Anterior cingulate cortex (tissue), 58 donors: ENCODE data around the gene AP1S1.
"Not testable (repeated sequence)": the region's sequence is repeated elsewhere in the genome, so short reads cannot be mapped to it uniquely, and the experiment has no call there.

Experiments used
- DNase-seq, 58 donors: peaks; one replicate each; lab custom pipeline; 2025; lab: John Stamatoyannopoulos, UW

AP1S1 gene

GRCh38 chr7:101153969-101154692 is at the start of gene AP1S1:
Gene AP1S1, plus strand, starts transcription at chr7:101154476. Its CDS starts 39 bp downstream, at chr7:101154515.
- DNase-seq, result peak; percentile 21 to 96 (median 90)

GRCh38 chr7:101104799-101105198 is 49.5 kb upstream of the AP1S1 start:
- no peak for DNase-seq

- DNase-seq, result not testable (repeated sequence)
Observed at GRCh38 chr7:101105248-101105647, 49.0 kb upstream of the AP1S1 start.

- no peak for DNase-seq
Observed at GRCh38 chr7:101106386-101106785, 47.9 kb upstream of the AP1S1 start.

- peak in 30 of 58 donors; percentile 2 to 52 (median 28) for DNase-seq
Observed at GRCh38 chr7:101108330-101108857, 45.9 kb upstream of the AP1S1 start.

- DNase-seq, result no peak
Observed at GRCh38 chr7:101108961-101109360, 45.3 kb upstream of the AP1S1 start.

GRCh38 chr7:101109368-101109767 is 44.9 kb upstream of the AP1S1 start:
- no peak for DNase-seq

GRCh38 chr7:101111261-101111660 is 43.0 kb upstream of the AP1S1 start:
- no peak for DNase-seq

GRCh38 chr7:101112233-101112632 is 42.0 kb upstream of the AP1S1 start:
- peak in 5 of 58 donors; percentile 3 to 44 (median 12) for DNase-seq

GRCh38 chr7:101113140-101113539 is 41.1 kb upstream of the AP1S1 start:
- not testable (repeated sequence) for DNase-seq

GRCh38 chr7:101113836-101114235 is 40.4 kb upstream of the AP1S1 start:
- no peak for DNase-seq

GRCh38 chr7:101114492-101114891 is 39.8 kb upstream of the AP1S1 start:
- no peak for DNase-seq

- DNase-seq, result no peak
Observed at GRCh38 chr7:101115215-101115614, 39.1 kb upstream of the AP1S1 start.

GRCh38 chr7:101116898-101117297 is 37.4 kb upstream of the AP1S1 start:
- no peak for DNase-seq

GRCh38 chr7:101118856-101119255 is 35.4 kb upstream of the AP1S1 start:
- no peak for DNase-seq

- peak in 1 of 58 donors; percentile 15 for DNase-seq
Observed at GRCh38 chr7:101119876-101120275, 34.4 kb upstream of the AP1S1 start.

- no peak for DNase-seq
Observed at GRCh38 chr7:101120315-101120714, 34.0 kb upstream of the AP1S1 start.

GRCh38 chr7:101121631-101121990 is 32.7 kb upstream of the AP1S1 start:
- DNase-seq, result not testable (repeated sequence)

GRCh38 chr7:101121991-101122932 is 32.0 kb upstream of the AP1S1 start:
- DNase-seq, result peak in 7 of 58 donors; percentile 2 to 43 (median 12)

GRCh38 chr7:101122933-101123702 is 31.2 kb upstream of the AP1S1 start:
- no peak for DNase-seq
